HG02588 (cell line): ENCODE measurements around the gene MAN1A1.
"Not testable (repeated sequence)": the region's sequence is repeated elsewhere in the genome, so short reads cannot be mapped to it uniquely, and the experiment has no call there.

Experiments
- ATAC-seq: cut with Tn5 transposase; IDR thresholded peaks from one replicate; pipeline ENCODE4 v1.9.1; 2021; ENCODE audit warnings: mild to moderate bottlenecking, moderate library complexity; ENCODE audit not compliant: unreplicated experiment

The MAN1A1 gene

GRCh38 chr6:119306396-119306968 is 43.1 kb downstream of the MAN1A1 start:
- no peak for ATAC-seq

GRCh38 chr6:119303164-119303887 is 46.2 kb downstream of the MAN1A1 start:
- no peak for ATAC-seq

GRCh38 chr6:119301429-119301828 is 48.1 kb downstream of the MAN1A1 start:
- ATAC-seq: no peak

- no peak for ATAC-seq
Observed at GRCh38 chr6:119299694-119300093, 49.9 kb downstream of the MAN1A1 start.

GRCh38 chr6:119297049-119297448 is 52.5 kb downstream of the MAN1A1 start:
- ATAC-seq: no peak

GRCh38 chr6:119296036-119297035 is 53.2 kb downstream of the MAN1A1 start:
- no peak for ATAC-seq

- ATAC-seq: peak; percentile 81
Observed at GRCh38 chr6:119294984-119295383, 54.6 kb downstream of the MAN1A1 start.

- not testable (repeated sequence) for ATAC-seq
Observed at GRCh38 chr6:119291060-119291459, 58.5 kb downstream of the MAN1A1 start.

GRCh38 chr6:119290306-119290705 is 59.3 kb downstream of the MAN1A1 start:
- ATAC-seq: no peak

GRCh38 chr6:119289651-119290050 is 59.9 kb downstream of the MAN1A1 start:
- no peak for ATAC-seq

- no peak for ATAC-seq
Observed at GRCh38 chr6:119285908-119286625, 63.5 kb downstream of the MAN1A1 start.

- ATAC-seq: no peak
Observed at GRCh38 chr6:119284861-119285521, 64.6 kb downstream of the MAN1A1 start.

GRCh38 chr6:119283979-119284545 is 65.5 kb downstream of the MAN1A1 start:
- no peak for ATAC-seq

GRCh38 chr6:119283214-119283613 is 66.3 kb downstream of the MAN1A1 start:
- ATAC-seq: no peak

- ATAC-seq: no peak
Observed at GRCh38 chr6:119280668-119281067, 68.9 kb downstream of the MAN1A1 start.

GRCh38 chr6:119280080-119280479 is 69.5 kb downstream of the MAN1A1 start:
- no peak for ATAC-seq

GRCh38 chr6:119278625-119279024 is 70.9 kb downstream of the MAN1A1 start:
- no peak for ATAC-seq

GRCh38 chr6:119277052-119277451 is 72.5 kb downstream of the MAN1A1 start:
- ATAC-seq: no peak

- no peak for ATAC-seq
Observed at GRCh38 chr6:119276211-119276610, 73.3 kb downstream of the MAN1A1 start.

GRCh38 chr6:119274197-119274595 is 75.4 kb downstream of the MAN1A1 start:
- ATAC-seq: no peak
